VCaP (cell line): ENCODE measurements around the gene ARPC4.

Experiments used
- H3K27ac ChIP-seq: fragments of 450-650 bp; 2 replicates; pipeline ENCODE4 v1.5.1; 2017
- TF ChIP-seq, protein P1 (sequence below): fragments of 450-650 bp; conservative IDR thresholded peaks from 2 replicates; pipeline ENCODE4 v1.5.1; 2017; ENCODE audit warnings: mild to moderate bottlenecking, moderate library complexity

Gene ARPC4

DNA sequence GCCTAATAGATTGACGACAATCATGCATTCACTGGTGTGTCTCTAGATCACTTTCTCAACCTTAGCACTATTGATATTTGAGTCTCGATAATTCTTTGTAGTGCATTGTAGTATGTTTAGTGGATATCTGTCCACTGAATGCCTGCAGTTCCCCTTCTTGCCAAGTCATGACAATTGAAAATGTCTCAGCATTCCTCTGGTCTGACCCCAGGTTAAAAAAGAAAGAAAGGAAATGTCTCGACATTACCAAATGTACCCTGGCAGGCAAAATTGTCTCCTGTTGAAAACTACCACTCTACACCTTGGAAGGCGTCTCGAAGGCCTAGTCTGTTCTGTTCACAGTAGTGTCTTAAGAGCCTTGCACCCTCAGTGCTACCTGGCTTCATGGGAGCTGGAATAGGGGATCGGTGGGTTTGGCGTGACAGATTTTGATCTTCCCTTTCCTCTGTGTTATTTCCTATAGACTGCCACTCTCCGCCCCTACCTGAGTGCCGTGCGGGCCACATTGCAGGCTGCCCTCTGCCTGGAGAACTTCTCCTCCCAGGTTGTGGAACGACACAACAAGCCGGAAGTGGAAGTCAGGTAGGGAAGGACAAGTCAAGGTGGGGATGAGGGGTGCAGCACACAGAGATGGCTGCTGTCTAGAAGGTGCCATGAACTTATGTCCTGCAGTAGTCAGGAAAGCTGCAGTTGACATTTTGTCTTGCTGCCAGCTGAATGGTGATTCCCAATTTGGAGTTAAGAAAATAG, 4.5 kb downstream of the ARPC4 start:
- TF ChIP-seq, protein P1, sequence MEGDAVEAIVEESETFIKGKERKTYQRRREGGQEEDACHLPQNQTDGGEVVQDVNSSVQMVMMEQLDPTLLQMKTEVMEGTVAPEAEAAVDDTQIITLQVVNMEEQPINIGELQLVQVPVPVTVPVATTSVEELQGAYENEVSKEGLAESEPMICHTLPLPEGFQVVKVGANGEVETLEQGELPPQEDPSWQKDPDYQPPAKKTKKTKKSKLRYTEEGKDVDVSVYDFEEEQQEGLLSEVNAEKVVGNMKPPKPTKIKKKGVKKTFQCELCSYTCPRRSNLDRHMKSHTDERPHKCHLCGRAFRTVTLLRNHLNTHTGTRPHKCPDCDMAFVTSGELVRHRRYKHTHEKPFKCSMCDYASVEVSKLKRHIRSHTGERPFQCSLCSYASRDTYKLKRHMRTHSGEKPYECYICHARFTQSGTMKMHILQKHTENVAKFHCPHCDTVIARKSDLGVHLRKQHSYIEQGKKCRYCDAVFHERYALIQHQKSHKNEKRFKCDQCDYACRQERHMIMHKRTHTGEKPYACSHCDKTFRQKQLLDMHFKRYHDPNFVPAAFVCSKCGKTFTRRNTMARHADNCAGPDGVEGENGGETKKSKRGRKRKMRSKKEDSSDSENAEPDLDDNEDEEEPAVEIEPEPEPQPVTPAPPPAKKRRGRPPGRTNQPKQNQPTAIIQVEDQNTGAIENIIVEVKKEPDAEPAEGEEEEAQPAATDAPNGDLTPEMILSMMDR, result no peak
- no peak overlapping the region for H3K27ac ChIP-seq

GRCh38 chr3:9800529-9800928, 7.6 kb downstream of the ARPC4 start:
- TF ChIP-seq, protein P1, result peak; percentile 69
- H3K27ac ChIP-seq, result no peak overlapping the region

DNA sequence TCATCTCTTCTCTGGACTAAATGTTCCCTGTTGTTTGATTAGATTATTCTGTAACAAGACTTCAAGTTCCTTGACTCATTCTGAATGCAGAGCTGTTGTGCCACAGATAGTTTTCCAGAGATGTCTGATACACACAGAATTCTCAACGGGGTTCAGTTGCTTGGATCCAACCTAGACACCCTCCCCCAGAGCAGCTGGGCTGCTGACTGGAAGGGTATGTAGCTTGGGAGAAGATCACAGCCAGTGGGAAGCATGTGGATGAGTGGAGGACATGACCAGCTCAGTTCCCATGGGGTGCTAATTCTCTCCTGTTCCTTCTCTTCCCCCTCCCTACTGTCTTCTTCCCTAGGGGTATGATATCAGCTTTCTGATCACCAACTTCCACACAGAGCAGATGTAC, 10.6 kb downstream of the ARPC4 start:
- TF ChIP-seq, protein P1, result no peak
- H3K27ac ChIP-seq, result no peak overlapping the region

- TF ChIP-seq, protein P1, result no peak
- no peak overlapping the region for H3K27ac ChIP-seq
Observed at GRCh38 chr3:9804996-9805395, 12.1 kb downstream of the ARPC4 start.

GRCh38 chr3:9806137-9806536, 13.3 kb downstream of the ARPC4 start:
- H3K27ac ChIP-seq, result no peak overlapping the region
- TF ChIP-seq, protein P1, result no peak

DNA sequence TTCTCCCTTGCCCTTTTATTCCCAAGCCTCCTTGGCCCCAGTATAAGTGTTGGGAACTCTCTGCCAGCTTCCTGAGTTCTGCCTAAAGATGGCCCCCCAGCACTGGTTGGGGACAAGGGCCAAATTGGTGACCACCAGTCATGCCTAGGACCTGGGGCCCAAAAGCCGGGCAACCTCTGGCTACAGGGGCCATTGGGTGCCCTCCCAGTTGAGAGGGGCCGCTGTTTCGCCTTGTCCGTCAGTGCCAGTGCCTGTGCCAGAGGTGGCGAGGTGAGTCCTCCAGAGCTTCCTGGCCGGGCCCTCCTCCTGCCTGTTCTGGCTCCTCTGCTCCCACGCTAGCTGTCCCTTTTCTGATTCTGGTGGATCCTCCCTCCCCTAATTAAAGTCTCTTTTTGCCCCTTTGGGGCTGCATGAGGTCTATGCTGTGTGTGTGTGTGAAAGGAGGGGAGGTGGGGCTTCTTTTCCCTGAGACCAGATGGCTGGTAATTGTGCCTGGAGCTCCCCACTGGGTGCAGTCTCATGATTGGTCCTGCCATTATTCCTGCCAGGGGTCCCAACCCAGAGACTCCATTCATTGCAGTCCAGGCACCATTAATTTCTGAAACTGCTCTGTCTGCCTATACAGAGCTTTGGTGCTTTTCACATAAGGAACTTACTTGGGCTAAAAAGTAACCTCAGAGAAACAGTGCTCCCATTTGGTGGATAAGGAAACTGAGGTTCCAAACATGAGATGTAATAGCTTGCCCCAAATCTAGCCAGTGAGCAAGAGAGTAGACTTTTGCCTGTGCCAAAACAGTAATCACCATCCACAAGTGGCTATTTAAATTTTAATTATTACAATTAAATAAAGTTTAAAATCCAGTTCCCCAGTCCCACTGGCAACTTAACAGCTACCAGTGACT, 14.1 kb downstream of the ARPC4 start:
- H3K27ac ChIP-seq, result no peak overlapping the region
- TF ChIP-seq, protein P1, result no peak

GRCh38 chr3:9807981-9808344, 15.1 kb downstream of the ARPC4 start:
- peak overlapping the region; percentile 93; the same call in 1 of the 2 replicates for H3K27ac ChIP-seq
- TF ChIP-seq, protein P1, result no peak
